HG03460 (cell line): ENCODE results near the gene OAT.
"Not testable (repeated sequence)": the region's sequence is repeated elsewhere in the genome, so short reads cannot be mapped to it uniquely, and the experiment has no call there.

ENCODE experiments used
- ATAC-seq: cut with Tn5 transposase; IDR thresholded peaks from one replicate; pipeline ENCODE4 v1.9.1; 2021; ENCODE audit not compliant: unreplicated experiment

Gene OAT

DNA sequence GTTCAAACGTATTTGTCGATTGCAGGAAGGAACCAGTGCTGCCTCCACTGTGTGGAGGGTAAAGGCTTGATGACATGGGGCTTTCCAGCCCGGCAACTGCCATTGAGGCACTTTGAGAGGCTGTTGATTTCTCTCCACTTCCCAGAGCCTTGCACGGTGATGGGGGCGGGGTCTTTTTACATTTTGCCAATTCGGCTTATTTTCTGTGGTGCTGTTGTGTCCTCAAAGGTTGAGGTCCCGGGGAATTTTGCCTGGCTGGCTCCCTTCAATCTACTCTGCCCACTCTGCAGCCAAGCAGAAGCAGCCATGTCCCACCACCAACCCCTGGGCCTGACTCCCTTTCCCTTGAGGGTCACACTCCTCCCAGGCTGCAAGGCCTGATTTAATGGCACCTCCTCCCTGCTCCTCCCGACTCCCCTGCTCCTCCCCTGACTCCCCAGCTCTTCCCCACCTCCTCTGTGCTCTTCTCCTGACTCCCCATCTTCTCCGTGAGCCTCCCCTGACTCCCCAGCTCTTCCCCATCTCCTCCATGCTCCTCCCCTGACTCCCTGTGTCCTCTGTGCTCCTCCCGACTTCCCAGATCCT, 39.0 kb downstream of the OAT start:
- no peak for ATAC-seq

DNA sequence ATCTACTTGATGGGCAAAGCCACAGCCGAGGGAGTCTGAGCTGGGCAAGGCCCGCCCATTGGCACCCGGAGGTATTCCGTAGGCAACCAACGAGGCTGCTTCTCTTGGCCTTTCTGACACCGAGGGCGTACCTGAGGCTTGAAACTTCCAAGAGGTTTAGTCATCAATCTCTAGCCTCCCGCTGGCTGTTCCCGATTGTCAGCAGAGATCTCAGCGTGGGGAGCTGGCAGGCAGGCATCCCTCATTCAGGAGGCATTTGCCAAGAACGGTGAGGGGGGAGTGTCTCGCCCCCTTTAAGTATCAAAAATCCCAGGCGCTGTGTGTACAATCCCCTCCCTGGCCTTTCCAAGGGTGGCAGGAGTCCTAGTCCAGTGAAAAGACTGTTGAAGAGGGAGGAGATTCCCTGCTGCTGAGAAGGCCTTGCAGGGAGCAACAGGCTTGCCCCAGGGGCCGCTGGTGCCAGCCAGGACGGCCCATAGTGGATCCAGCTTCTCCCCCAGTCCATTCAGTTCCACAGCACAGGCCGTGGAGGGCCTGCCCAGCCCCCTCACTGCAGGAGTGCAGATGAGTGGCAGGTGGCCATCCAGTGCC, 39.7 kb downstream of the OAT start:
- ATAC-seq, result no peak

DNA sequence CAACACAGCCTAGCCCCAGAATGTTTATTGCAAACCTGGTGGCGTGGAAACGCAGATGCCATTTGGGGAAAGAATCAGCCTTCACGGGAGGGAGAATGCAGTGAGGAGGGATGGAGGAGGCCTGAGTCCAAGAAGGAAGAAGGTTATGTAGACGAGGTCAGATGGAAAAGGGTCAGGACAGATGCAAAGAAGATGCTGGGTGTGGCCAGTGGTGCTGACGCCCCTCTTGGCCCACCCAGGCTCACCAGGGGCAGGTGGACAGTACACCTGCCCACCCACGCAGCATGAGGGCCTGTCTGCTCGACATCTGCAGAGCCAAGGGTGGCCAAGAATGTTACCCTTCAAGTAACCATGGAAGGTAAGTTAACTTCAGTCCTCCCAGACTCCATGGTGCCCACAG, 40.5 kb downstream of the OAT start:
- no peak for ATAC-seq

DNA sequence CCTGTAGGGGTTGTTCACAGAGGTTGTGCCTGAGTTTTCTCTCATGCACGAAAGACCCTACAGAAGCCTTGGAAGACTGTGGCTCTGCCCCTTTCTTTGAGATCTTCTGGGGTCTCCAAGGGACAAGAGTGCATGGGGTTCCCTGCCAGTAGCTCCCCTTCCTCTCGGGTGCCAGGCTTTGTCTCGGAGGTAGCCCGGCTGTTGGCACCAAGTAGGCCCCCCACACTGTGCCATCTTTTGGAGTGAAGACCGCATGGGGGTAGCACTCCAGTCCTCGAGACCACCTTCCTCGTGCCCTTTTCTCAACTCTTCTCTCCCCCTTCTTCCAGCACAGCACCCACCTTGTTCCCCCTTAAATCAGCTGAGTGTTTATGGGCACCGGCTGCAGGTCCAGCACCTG, 41.6 kb downstream of the OAT start:
- no peak for ATAC-seq

DNA sequence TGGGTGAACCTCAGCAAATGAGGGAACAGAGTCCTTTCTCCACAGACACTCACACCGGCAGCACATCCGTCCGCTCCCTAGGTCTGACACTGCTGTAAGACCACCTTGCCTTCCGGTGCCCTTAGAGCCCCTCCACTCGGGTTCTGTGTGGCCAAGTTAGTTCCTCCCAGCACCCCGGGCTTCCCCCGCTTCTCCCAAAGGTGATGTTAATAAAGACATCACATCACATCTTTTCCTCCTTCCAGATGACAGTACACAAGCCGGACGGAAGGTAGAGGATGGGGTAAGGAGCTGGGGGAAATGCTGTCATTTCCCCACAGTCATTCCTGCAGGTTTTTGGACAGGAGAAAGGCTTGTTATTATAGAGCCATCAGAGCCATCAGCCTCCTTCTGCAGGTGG, 42.3 kb downstream of the OAT start:
- no peak for ATAC-seq

DNA sequence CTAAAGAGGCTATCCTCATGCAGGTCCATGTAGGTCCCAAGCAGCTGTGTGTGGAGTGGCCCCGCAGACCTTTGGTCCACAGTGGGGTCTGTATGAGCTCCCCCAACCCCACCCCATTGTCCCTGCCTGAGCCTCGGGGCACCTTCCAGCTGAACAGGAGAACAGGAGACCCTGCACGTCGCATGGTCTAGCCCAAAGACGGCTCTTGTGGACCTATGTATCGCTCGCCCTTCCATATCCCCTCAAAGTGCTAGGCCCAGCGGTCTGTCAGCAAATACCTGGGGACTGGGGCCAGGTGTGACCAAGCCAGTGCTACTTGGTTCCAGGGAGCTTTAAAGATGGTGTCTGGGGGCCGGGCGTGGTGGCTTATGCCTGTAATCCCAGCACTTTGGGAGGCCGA, 43.0 kb downstream of the OAT start:
- no peak for ATAC-seq

DNA sequence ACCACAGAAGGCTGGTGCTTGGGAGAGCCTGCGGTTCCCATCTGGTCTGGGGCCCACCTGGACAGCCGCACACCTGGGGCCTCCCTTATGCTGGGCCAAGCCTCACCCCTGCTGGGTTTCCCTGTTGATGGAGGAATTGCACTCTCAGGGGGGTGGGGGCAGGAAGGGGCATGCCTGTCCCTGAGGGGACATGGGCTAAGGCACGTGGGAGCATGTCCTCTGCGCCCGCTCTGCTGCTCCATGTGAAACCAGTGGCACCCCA, 43.4 kb downstream of the OAT start:
- no peak for ATAC-seq

DNA sequence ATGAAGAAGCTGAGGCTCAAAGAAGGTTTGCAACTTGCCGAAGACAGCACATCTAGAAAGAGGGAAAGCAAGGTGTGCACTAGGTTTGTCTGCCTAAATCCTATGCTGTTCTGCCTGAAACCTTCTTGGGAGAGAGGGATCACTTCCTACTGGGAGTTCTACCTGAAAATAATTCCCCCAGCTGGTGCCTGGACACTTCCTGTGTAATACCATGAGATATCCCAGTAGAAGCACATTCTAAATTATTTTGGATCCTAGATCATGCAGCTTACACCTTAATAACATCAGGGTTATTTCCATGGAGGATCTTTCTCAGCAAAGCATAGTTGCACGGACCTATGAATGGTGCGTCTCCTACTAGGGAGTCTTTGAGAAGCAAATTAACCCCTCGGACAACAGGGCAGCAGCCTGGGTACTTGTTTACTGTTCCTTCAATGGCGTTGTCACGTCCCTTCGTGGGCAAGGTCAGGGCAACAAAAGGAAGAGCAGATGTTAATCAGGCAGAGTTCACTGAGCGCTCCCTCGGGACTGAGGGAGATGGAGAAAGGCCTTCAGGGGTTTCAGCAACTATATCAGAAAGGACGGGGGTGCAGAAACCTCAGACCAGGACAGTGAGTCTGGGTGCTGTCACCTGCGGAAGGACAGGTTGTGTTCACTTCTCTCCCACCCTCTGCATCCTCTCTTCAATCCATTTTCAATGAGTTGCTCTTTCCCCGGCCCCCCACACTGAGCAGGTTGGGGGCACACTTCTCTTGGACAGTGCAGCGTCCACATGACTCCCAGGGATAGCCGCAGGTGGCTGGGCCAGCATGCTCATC, 44.0 kb downstream of the OAT start:
- no peak for ATAC-seq

DNA sequence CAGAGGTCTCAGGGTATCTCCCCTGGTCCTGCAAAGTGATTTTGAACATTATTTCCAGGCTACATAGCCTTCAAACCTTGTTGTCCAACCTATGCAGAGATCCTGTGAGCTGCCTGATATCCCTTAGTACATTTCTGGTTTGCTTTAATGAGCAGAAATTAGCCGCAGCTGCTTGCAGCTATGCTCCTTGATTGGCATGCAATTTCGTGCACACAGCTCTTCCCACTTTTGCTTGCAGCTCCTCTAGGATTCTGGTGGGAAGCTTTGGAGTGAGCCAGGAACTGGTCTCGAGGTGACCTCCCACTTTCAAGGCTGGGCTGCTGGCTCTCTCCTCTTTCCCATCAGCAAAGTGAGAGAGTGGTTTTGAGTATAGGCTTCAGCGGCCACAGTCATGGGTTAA, 45.8 kb downstream of the OAT start:
- ATAC-seq, result no peak

DNA sequence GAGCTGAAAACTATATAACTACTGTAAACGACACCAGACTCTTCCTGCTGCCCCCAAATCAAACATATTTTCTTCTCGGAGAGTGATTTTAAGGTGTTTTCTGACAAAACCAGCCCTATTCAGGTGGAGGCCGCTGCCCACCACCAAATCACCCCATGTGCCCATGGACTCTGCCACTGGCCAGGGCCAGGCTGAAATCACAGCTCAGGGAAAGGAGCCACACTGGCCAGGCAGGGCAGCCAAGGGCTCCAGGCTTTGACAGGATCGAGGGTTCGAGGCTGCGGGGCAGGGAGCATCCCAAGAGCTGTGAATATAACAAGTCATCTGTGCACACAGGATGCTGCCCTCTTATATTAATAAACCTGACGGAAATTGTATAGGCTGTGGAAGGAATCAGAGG, 48.3 kb downstream of the OAT start:
- ATAC-seq, result no peak

DNA sequence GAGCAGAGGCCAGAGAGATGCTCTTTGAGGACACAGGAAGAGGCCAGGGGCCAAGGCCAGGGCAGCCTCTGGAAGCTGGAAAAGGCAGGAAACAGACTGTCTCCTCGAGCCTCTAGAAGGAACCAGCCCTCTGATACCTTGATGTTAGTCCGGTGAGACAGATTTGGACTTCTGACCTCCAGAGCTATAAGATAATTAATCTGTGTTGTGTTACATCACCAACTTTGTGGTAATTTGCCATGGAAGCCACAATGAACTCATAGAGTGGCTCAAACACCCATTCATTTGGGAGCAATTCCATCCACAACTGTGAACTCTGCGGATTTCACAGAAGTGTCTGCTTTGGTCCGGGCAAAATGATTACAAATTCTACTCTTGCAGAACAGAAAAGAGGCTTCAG, 48.7 kb downstream of the OAT start:
- ATAC-seq, result no peak

DNA sequence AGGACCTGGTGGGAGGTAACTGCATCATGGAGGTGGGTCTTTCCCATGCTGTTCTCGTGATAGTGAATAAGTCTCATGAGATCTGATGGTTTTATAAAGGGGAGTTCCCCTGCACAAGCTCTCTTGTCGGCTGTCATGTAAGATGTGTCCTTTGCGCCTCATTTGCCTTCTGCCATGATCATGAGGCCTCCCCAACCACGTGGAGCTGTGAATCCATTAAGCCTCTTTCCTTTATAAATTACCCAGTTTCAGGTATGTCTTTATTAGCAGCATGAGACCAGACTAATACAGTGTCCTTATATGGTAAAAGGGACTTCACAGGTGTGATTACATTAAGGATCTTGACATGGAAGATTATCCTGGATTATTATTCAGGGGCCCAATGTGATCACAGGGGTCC, 49.2 kb downstream of the OAT start:
- not testable (repeated sequence) for ATAC-seq

DNA sequence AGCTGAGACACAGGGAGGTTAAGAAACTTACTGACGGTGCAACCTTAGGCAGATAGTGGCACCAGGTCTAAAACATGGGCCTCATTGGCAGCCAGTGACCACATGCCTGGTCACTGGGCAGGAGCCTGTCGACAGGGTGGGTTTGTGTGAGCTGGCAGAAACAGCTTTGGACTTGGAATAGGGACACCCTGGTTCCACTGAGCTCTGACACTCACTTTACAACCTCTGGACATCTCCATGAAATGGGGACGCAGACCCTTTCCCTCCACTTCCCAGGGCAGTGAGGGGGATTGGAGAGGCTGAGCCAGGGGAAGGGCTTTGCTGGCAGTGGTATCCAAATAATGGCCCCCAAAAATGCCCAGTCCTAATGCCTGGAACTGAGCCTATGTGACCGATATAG, 49.7 kb downstream of the OAT start:
- no peak for ATAC-seq

DNA sequence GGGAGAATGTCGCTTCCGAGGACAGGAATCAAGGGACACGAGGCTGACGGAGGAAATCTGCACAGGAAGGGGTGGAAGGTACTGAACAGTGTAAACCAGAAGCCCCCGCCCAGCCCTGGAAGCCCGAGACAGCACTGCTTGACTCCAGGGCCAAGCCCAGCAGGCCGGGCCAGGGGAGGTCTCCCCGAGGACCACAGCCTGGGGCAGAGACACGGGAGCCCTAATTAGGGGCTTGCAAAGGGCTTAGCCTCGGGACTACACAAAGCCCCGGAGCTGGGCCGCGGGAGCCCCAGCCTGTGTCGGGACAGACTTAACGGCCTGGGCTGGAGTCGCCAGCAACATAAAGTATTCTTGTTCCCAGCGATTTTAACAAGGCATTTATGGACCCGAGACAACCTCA, 50.8 kb downstream of the OAT start:
- no peak for ATAC-seq

DNA sequence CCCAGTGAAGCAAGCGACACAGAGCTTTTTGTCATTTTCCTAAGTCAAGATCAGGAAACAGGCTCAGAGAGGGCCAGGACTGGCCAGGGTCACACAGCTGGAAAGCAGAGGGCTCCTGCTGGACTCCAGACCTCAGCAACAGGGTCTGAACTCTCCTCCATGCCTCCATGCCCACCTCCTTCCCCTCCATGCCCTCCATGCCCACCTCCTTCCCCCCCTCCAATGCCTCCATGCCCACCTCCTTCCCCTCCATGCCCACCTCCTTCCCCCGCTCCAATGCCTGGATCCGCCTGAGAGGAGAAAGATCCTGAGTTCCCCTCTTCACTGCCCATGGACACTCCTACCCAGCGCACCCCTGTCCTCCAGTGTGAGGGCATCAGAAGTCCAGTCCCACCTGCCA, 51.3 kb downstream of the OAT start:
- no peak for ATAC-seq

DNA sequence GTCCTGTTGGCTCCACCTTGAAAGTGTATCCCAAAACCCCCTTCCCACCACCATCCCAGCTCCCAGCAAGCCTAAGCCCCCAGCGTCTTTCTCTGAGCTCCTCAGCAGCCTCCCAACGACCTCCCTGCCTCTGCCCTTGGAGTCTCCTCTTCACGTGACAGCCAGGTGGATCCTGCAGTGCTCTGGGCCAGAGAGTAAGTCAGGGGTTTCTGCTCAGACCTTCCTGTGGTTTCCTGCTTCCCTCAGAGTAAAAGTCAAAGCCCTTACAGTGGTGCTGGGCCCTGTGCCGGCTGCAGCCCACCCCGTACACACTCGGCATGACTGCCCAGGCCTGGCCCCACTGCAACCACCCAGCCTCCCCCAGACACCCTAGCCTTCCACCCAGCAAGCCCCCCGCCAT, 51.9 kb downstream of the OAT start:
- no peak for ATAC-seq

DNA sequence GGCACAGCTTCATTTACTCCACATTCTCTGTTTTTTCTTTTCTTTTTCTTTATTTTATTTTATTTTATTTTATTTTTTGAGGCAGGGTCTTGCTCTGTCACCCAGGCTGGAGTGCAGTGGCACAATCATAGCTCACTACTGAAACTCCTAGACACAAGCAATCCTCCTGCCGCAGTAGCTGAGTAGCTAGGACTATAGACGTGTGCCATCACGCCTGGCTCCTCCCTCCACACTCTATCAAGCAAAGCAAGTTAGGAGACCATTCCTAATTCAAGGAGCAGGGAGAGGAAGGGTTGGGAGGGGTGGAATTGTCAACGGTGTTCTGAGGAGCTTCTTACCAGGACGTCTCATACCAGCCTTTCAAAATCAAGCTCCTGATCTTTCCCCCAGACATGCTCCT, 52.4 kb downstream of the OAT start:
- no peak for ATAC-seq

DNA sequence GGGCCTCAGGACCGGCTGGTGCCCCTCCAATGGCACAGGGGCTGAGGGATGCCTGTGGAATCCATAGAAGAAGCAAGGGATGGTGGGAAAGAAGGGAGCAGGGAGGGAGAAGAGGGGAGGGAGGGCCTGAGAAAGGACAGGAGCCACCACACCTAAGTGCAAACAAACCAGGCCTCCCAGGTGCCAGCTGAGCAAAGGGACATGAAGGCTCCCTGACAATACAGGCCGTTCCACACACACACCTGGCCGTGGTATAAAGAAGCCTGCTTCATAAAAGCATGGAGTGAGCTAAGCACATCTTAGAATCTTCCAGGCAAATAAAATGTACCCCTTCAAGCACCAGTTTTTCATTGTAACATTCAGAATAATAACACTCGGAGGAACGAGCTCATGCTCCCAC, 54.0 kb downstream of the OAT start:
- no peak for ATAC-seq

DNA sequence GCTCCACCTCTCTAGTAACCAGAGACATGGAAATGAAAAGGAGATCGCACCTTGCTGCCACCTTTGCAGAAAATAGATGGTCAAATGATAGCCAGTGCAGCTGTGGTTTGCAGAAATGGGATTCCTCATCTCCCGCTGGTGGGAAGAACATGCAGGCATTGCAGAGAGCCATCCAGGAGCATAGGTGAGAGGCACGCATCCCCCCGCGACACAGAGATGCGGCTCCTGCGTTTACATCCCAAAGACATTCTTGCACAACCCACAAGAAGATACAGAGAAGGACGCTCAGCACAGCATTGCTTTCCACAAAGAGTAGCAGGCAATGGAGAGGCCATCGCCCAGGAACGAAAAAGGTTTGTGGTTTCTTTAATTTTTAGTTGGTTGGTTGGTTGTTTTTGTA, 56.2 kb downstream of the OAT start:
- ATAC-seq, result no peak

DNA sequence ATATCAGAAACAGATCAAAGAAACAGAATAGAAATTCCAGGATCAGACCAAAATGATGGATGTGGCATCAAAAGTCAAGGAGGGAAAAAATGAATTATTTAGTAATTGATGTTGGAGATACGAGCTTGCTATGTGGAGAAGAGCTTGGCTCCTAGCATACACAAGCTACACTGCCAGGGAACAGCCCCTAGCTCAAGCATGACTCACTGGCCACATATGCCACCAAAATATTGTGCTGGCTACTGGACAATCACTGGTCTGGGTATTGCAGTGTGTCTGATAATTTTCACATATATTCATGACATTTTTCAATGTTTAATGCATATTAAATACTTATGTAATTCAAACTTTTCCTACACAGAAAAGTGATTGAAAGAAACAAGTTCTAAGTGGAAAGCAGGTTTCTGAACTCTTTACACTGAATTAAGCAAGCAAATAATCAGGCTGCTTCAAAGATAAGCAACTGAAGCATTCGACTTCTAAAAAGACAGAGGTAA, 59.3 kb downstream of the OAT start:
- no peak for ATAC-seq

DNA sequence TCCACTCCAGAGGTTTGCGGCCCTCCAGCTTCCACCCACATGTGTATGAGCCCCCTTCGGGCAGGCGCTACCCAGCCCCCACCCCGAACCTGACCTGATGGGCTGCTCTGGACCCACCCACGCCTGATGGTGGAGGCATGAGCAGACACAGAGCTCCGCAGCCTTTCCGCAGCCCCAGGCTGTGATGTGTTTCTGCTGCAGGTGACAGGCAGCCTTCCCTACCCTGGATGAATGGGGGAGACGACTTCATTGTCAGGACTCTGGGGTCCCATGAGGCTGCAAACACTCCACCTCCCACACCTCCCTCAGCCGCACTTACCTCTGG, 61.2 kb downstream of the OAT start:
- ATAC-seq, result no peak

DNA sequence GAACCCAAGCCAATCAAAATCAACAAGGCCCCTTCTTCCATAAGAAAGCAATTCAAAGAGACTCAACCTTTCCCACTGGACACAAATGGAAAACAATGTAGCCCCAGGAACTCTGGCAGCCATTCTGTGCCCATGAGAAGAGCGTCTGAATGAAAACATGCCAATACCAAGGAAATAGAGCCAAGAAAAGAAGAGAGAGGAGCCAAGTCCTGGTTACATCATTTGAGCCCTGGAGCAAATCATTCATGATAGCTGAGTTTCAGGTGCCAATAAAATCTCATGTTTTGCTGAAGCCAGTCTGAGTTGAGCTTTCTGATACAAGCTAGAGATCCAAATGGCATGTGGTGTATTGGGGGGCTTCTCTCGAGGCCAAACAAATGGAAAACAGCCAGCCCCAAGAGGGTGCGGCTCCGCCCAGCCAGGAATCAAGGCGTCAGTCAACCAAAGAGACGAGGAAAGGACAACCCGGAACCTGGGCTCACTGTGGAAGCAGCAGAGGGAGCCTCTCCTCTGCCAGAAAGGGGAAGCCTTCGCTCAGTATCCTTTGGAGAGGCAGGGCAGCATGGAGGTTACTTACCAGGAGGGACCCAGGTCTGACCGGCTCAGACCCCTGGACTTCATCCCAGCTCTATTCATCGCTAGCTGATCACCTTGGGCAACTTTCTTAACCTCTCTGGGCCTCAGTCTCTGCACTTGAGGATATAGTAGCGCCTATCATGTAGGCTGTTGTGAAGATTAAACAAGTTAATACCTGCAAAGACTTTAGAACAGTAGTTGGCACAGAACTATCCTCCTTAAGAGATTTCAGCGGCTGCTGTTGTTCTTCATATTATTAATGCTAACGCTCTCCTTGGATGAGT, 61.8 kb downstream of the OAT start:
- no peak for ATAC-seq
